ENCODE measurements around the gene PRLHR.

- TF ChIP-seq CTCF (IDR thresholded peaks at IDR 0.05) (no peak), ZFX (IDR thresholded peaks at IDR 0.05; ENCODE audit: borderline replicate concordance) (no peak)
Measured at GRCh38 chr10:118564114-118564513, 31.3 kb downstream of the PRLHR start.

Data from 22Rv1 (cell line).